SK-N-MC (cell line): Measurements from ENCODE around the gene VAV3.

Experiments used
- DNase-seq: peaks from one replicate; pipeline ENCODE4 v3.0.0-alpha.2; 2011; ENCODE audit warnings: low read depth, low spot score
- H3K27ac ChIP-seq: fragments of 200-600 bp; sonication (generic); 2 replicates; pipeline ENCODE4 v1.5.1; 2016; ENCODE audit warnings: mixed run types
- H3K36me3 ChIP-seq: fragments of 200-600 bp; sonication (generic); 2 replicates; pipeline ENCODE4 v1.6.1; 2017; ENCODE audit warnings: antibody characterized with exemption, low read length, mixed read lengths; ENCODE audit not compliant: insufficient read depth
- H3K4me3 ChIP-seq: fragments of 200-600 bp; sonication (generic); 2 replicates; pipeline ENCODE4 v1.5.1; 2016
- H3K9ac ChIP-seq: fragments of 200-600 bp; sonication (generic); 2 replicates; pipeline ENCODE4 v1.8.0; 2017; ENCODE audit warnings: mixed run types, mixed read lengths; ENCODE audit not compliant: insufficient read length
- H3K9me3 ChIP-seq: fragments of 200-600 bp; sonication (generic); 2 replicates; pipeline ENCODE4 v1.6.1; 2017; ENCODE audit warnings: low read depth, mild to moderate bottlenecking, antibody characterized with exemption, low read length, moderate library complexity, mixed read lengths
- EZH2 ChIP-seq: fragments of 200-600 bp; sonication (generic); IDR thresholded peaks from one replicate; pipeline ENCODE4 v1.6.1; 2017; ENCODE audit warnings: antibody characterized with exemption
- FOXP2 ChIP-seq: optimal IDR thresholded peaks from 2 replicates; pipeline ENCODE3; 2011; ENCODE audit warnings: mild to moderate bottlenecking, moderate library complexity; ENCODE audit not compliant: insufficient read depth; ENCODE audit errors: extremely low read length, control extremely low read depth
- POLR2AphosphoS5 ChIP-seq: IDR thresholded peaks from 2 replicates; pipeline ENCODE4 v1.6.1; 2012; ENCODE audit warnings: mild to moderate bottlenecking, low read depth, low read length, borderline replicate concordance

Gene VAV3

DNA sequence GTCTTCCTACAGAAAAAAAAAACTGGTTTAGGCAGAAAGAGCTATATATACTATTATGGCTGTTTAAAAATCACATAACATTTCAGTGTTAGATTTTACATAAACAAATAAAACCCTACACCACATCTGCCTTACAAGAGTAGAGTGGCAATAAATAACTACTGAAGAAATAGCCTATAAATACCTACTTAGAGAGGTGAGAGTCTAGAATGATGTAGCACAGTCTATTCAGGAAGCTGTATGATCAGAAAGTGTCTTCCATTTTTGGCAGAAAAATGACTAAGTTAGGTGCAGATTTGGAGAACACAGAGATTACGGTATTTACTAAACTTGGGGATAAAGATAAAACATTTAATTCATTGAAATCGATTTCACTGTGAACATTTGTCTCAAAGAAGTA, 75.5 kb downstream of the VAV3 start:
- no peak overlapping the region for H3K27ac ChIP-seq
- TF ChIP-seq EZH2 (no peak), FOXP2 (no peak), POLR2AphosphoS5 (no peak)
- H3K9me3 ChIP-seq, result no peaks in the 10 kb centered on the region
- no peak for DNase-seq
- no peaks in the 10 kb centered on the region for H3K36me3 ChIP-seq
- no peak overlapping the region for H3K4me3 ChIP-seq
- H3K9ac ChIP-seq, result no peak overlapping the region

DNA sequence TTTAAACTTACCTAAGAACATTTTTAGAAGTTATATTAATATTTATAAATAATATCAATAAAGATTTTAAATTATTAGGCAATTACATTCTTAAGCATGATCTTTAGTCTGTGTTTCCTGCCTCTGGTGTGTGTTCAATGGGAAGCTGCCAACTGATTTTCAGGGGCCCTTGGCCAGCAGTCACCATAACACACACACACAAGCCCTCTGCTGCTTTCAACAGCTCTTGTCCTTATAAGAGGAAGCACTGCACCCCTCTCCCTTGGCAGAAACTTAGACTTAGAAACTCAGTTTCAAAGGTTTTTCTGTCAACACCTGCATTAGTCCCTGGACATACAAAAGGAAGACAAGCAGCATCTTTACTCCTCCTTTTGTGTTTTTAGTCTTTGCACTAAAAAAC, 81.4 kb downstream of the VAV3 start:
- Histone ChIP-seq H3K27ac (no peak overlapping the region), H3K4me3 (no peak overlapping the region), H3K9ac (no peak overlapping the region), H3K36me3 (no peaks in the 10 kb centered on the region), H3K9me3 (no peaks in the 10 kb centered on the region)
- TF ChIP-seq EZH2, result no peak
- no peak for TF ChIP-seq FOXP2
- TF ChIP-seq POLR2AphosphoS5, result no peak
- no peak for DNase-seq

DNA sequence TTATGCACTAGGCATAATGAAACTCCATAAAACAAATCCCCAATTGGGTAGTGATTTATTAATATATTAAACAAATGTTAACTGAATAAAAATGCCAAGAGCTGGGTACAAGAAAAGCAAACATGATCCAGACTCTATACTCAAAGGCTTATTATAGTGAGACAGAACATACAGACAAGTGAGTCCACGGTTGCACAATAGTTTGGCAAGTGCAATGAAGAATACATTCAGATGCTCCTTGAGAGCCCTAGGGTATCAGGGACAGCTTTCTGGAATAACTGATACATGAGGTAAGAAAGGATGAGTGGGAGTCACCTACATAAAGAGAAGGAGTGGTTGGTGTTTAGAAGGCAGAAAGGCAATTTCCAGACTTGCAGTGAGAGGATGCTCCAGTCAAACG, 85.1 kb downstream of the VAV3 start:
- Histone ChIP-seq H3K9me3 (no peaks in the 10 kb centered on the region), H3K36me3 (no peaks in the 10 kb centered on the region), H3K9ac (no peak overlapping the region), H3K27ac (no peak overlapping the region), H3K4me3 (no peak overlapping the region)
- TF ChIP-seq POLR2AphosphoS5 (no peak), EZH2 (no peak), FOXP2 (no peak)
- DNase-seq, result no peak

DNA sequence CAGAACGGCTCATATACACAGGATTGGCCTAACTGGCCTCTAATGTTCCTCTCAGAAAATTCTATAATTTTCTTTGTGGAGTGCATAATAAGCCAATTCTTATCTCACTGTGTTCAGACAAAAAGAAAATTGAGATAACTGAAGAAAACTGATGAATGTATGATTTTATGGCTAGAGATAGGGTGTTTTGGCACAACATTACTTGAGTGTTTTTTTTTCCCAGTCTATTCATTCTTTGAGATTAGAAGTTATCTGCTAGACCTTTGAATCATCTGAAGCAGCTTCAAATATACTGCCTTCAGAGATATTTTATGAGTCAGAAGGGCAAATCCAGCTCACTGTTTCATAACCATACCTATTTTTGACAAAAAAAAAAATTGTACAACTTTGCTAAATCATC, 85.6 kb downstream of the VAV3 start:
- no peak overlapping the region for H3K27ac ChIP-seq
- no peaks in the 10 kb centered on the region for H3K9me3 ChIP-seq
- H3K36me3 ChIP-seq, result no peaks in the 10 kb centered on the region
- DNase-seq, result no peak
- no peak overlapping the region for H3K4me3 ChIP-seq
- TF ChIP-seq EZH2, result no peak
- TF ChIP-seq POLR2AphosphoS5, result no peak
- TF ChIP-seq FOXP2, result no peak
- no peak overlapping the region for H3K9ac ChIP-seq

DNA sequence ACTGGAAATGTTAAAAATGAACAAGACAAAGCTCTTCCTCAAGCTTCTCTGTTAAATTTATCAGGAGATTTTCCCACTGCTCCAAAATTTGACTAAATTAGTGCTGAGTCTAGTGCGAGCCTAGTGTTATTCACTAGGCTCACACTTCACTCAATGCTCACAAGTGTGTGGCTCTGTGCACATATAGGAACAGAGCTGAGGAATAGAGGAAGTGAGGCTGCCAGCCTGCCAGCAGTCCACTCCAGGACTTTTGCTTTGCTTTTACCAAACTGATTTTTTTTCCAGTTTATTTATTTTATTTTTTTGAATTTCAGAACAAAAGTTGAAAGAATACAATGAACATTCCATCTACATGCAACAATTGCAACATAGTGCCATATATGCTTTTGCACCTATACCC, 87.2 kb downstream of the VAV3 start:
- DNase-seq, result no peak
- H3K9ac ChIP-seq, result no peak overlapping the region
- TF ChIP-seq FOXP2, result no peak
- TF ChIP-seq POLR2AphosphoS5, result no peak
- TF ChIP-seq EZH2, result no peak
- H3K27ac ChIP-seq, result peak overlapping the region; percentile 45; the same call in 1 of the 2 replicates
- H3K9me3 ChIP-seq, result no peaks in the 10 kb centered on the region
- no peaks in the 10 kb centered on the region for H3K36me3 ChIP-seq
- H3K4me3 ChIP-seq, result no peak overlapping the region

DNA sequence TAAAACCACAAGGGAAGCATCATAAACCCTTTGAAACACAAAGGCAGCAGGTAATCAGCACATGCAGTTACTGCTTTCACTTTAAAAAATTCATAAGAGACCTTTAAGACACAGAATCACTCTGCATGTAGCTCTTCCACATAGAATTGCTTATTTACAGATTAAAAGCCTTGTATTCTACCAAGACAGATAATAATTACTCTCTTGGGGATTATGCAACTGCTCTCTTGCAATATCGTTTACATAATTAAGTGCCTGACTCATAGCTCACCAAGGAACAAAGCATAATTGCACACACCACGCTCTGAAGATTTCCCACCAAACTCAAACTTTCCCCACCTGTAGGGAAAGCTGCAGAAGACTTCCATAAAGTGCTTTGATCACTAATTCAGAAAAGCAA, 87.9 kb downstream of the VAV3 start:
- DNase-seq, result peak; percentile 87
- Histone ChIP-seq H3K4me3 (peak overlapping the region; percentile 42), H3K36me3 (no peaks in the 10 kb centered on the region), H3K27ac (peak overlapping the region; percentile 45; the same call in 1 of the 2 replicates), H3K9me3 (no peaks in the 10 kb centered on the region), H3K9ac (no peak overlapping the region)
- TF ChIP-seq FOXP2 (peak; percentile 76), POLR2AphosphoS5 (peak; percentile 19; the same call in 1 of the 2 replicates), EZH2 (no peak)

DNA sequence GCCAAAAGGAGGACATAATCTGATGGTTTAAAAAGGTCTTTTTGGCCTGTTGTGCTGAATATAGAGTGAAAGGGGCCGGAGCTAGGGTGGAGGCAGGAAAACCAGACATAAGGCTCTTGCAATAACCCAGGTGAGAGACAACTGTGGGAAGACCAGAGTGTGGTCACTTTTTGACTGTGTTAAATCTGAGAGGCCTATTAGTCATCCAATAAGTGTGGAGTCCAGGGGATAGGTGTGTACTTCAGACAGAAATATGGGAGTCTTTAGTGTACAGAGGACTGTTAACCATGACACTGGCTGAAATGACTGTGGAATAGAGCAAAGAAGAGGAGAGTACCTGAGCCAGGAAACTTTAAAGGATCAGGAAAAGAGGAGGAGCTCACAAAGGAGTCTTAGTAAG, 89.3 kb downstream of the VAV3 start:
- no peaks in the 10 kb centered on the region for H3K9me3 ChIP-seq
- TF ChIP-seq POLR2AphosphoS5 (no peak), FOXP2 (no peak), EZH2 (no peak)
- H3K36me3 ChIP-seq, result no peaks in the 10 kb centered on the region
- no peak overlapping the region for H3K9ac ChIP-seq
- H3K27ac ChIP-seq, result no peak overlapping the region
- H3K4me3 ChIP-seq, result no peak overlapping the region
- no peak for DNase-seq

DNA sequence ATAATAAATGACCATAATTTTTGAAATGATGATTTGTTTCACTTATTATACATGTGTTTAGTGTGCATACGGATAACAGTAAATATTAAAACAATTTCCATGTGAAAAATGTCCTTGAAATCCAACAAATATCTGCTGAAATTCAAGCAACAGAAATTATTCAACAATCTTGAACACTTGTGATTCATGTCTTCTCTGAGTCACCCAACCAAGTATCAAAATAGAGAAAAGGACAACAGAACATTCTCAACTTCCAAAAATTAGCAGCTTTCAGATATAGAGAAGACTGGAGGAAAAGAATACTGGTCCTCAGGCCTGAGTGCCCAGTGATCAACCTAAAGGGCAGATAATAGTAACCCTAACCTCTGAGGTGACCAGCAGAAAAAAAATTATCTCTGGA, 90.8 kb downstream of the VAV3 start:
- Histone ChIP-seq H3K27ac (no peak overlapping the region), H3K4me3 (no peak overlapping the region), H3K9ac (no peak overlapping the region), H3K36me3 (no peaks in the 10 kb centered on the region), H3K9me3 (no peaks in the 10 kb centered on the region)
- TF ChIP-seq FOXP2 (no peak), EZH2 (no peak)
- DNase-seq, result no peak

DNA sequence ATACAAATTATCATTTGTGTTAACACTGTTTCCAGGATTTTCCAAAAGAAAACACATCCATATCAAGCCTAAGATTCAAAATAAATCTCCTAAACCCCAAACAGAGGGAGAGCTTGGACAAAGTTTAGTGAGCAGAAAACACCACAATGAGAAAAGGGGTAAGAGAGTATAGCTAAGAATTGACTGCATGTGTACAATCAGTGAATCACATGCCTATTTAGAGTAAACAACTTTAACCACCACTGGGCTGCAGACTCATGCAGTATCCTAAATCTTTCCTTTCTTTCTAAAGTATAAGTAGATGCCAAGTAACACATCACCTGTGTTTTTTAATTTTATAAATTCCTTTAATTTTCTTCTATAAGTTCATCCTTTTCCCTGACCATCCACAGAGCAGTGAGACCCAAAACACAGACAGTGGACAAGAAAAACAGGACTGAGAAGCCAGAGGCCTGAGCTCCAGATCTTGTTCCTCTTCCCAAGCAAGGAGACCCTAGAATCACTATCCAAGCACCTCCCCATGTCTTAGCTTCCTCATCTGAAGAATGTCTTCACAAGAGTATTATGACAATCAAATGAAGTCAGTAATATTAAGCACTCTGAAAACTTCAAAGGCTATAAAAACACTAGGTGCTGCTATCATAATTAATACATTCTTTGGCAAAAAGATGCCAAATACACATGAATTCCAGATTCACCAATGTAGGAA, 93.1 kb downstream of the VAV3 start:
- Histone ChIP-seq H3K9me3 (no peaks in the 10 kb centered on the region), H3K36me3 (no peaks in the 10 kb centered on the region), H3K4me3 (no peak overlapping the region), H3K27ac (no peak overlapping the region), H3K9ac (no peak overlapping the region)
- TF ChIP-seq FOXP2 (no peak), POLR2AphosphoS5 (no peak), EZH2 (no peak)
- DNase-seq, result no peak
